ENCODE measurements around the gene PI4K2B.
"Not testable (repeated sequence)": the region's sequence is repeated elsewhere in the genome, so short reads cannot be mapped to it uniquely, and the experiment has no call there.

The PI4K2B gene

GRCh38 chr4:25233737-25234389 lies at the start of gene PI4K2B:
Gene PI4K2B (plus strand): TSS chr4:25234033. CDS start chr4:25234164, 131 bp downstream.
- peak; percentile 92 for DNase-seq (ENCODE audit: low read depth)

GRCh38 chr4:25184056-25184455 lies 49.8 kb upstream of the PI4K2B start:
- DNase-seq (ENCODE audit: low read depth): no peak

- no peak for DNase-seq (ENCODE audit: low read depth)
These were observed 43.4 kb upstream of the PI4K2B start for GRCh38 chr4:25190407-25190806.

GRCh38 chr4:25198713-25199112 lies 35.1 kb upstream of the PI4K2B start:
- no peak for DNase-seq (ENCODE audit: low read depth)

GRCh38 chr4:25207997-25208396 lies 25.8 kb upstream of the PI4K2B start:
- DNase-seq (ENCODE audit: low read depth): no peak

- no peak for DNase-seq (ENCODE audit: low read depth)
These were observed 24.1 kb upstream of the PI4K2B start for GRCh38 chr4:25209702-25210101.

GRCh38 chr4:25211721-25212120 lies 22.1 kb upstream of the PI4K2B start:
- no peak for DNase-seq (ENCODE audit: low read depth)

- no peak for DNase-seq (ENCODE audit: low read depth)
These were observed 21.0 kb upstream of the PI4K2B start for GRCh38 chr4:25212822-25213221.

- DNase-seq (ENCODE audit: low read depth): no peak
These were observed 20.4 kb upstream of the PI4K2B start for GRCh38 chr4:25213347-25213979.

- DNase-seq (ENCODE audit: low read depth): not testable (repeated sequence)
These were observed 19.1 kb upstream of the PI4K2B start for GRCh38 chr4:25214750-25215149.

GRCh38 chr4:25215511-25215910 lies 18.3 kb upstream of the PI4K2B start:
- no peak for DNase-seq (ENCODE audit: low read depth)

- DNase-seq (ENCODE audit: low read depth): no peak
These were observed 12.5 kb upstream of the PI4K2B start for GRCh38 chr4:25221377-25221776.

GRCh38 chr4:25223802-25224375 lies 9.9 kb upstream of the PI4K2B start:
- DNase-seq (ENCODE audit: low read depth): no peak

GRCh38 chr4:25229804-25230203 lies 4.0 kb upstream of the PI4K2B start:
- no peak for DNase-seq (ENCODE audit: low read depth)

GRCh38 chr4:25233194-25233593 lies 639 bp upstream of the PI4K2B start:
- DNase-seq (ENCODE audit: low read depth): no peak

GRCh38 chr4:25234390-25235370 lies 847 bp downstream of the PI4K2B start:
- peak; percentile 13 for DNase-seq (ENCODE audit: low read depth)

GRCh38 chr4:25235401-25235800 lies 1.6 kb downstream of the PI4K2B start:
- no peak for DNase-seq (ENCODE audit: low read depth)

- not testable (repeated sequence) for DNase-seq (ENCODE audit: low read depth)
These were observed 2.2 kb downstream of the PI4K2B start for GRCh38 chr4:25236030-25236429.

- DNase-seq (ENCODE audit: low read depth): no peak
These were observed 3.1 kb downstream of the PI4K2B start for GRCh38 chr4:25236971-25237370.

- DNase-seq (ENCODE audit: low read depth): no peak
These were observed 4.2 kb downstream of the PI4K2B start for GRCh38 chr4:25238052-25238451.

GRCh38 chr4:25239528-25239927 lies 5.7 kb downstream of the PI4K2B start:
- not testable (repeated sequence) for DNase-seq (ENCODE audit: low read depth)

- DNase-seq (ENCODE audit: low read depth): not testable (repeated sequence)
These were observed 6.9 kb downstream of the PI4K2B start for GRCh38 chr4:25240754-25241210.

Data from activated T-helper 9 cell treated with anti-CD3 and anti-CD28 coated beads, Interleukin-2, amount 50 U/mL, for 16 hours (primary cell).